GM12878 (cell line): Measurements from ENCODE around the gene IL6R. TPM values are rescaled to one million over a fixed set of nuclear protein-coding genes. Genes with fewer than 3 reads are reported as not detected.

ENCODE experiments used
- CEBPB ChIP-seq, 2 experiments: fragments of 150-350 bp in 1 of 2; IDR thresholded peaks; 2 replicates each; pipeline ENCODE4 v1.6.1; 2012 to 2014; ENCODE audit warnings: low read depth in 2 of 2, low read length in 2 of 2, borderline replicate concordance in 1 of 2, inconsistent platforms in 1 of 2
- EP300 ChIP-seq, 2 experiments: fragments of 150-350 bp in 1 of 2; IDR thresholded peaks; 2 replicates each; pipeline ENCODE4 v1.6.1; 2011 to 2012; ENCODE audit warnings: low read depth in 2 of 2, low read length in 2 of 2, borderline replicate concordance in 1 of 2, improper control_type of control experiment in 1 of 2, inconsistent platforms in 1 of 2; ENCODE audit not compliant: control insufficient read depth in 1 of 2
- FOXM1 ChIP-seq: IDR thresholded peaks from 2 replicates; pipeline ENCODE4 v1.6.1; 2012; ENCODE audit warnings: low read depth, mild to moderate bottlenecking, inconsistent platforms, low read length, moderate library complexity
- PAX8 ChIP-seq: fragments of 450-650 bp; IDR thresholded peaks from 2 replicates; pipeline ENCODE4 v1.6.1; 2017; ENCODE audit warnings: mild to moderate bottlenecking, moderate library complexity
- TAF1 ChIP-seq: IDR thresholded peaks from 2 replicates; pipeline ENCODE4 v1.6.1; 2011; ENCODE audit warnings: mild to moderate bottlenecking, low read depth, low read length, borderline replicate concordance
- polyA plus RNA-seq, 11 experiments: library from polyadenylated mRNA; depleted of rRNA in 4 of 11; unstranded in 6 of 11; stranded (reverse) in 5 of 11; fragments of >200 nt; fragmentation: Nextera tagmentation in 4 of 11; fragmentation: Illumina TruSeq in 1 of 11; extraction: Ambion mirVana in 4 of 11; extraction: Trizol in 1 of 11; gene quantifications; 1 replicate in 1 of 11; 2 replicates in 10 of 11; pipeline versions ENCODE4 v1.2.1 to v1.2.3, GENCODE V29; 2011 to 2016; ENCODE audit warnings: inconsistent platforms in 2 of 11, missing spikeins in 2 of 11, low read depth in 1 of 11
- total RNA-seq, 4 experiments: library from RNA; depleted of rRNA in 3 of 4; stranded (reverse); fragments of >200 nt in 3 of 4; fragmentation: Illumina TruSeq in 1 of 4; extraction: Trizol in 1 of 4; gene quantifications; 2 replicates each; pipeline versions ENCODE4 v1.2.1 to v1.2.3, GENCODE V29; 2013 to 2021
- TF ChIP-seq, protein P1 (sequence below): fragments of 450-650 bp; IDR thresholded peaks from 2 replicates; pipeline ENCODE4 v1.6.1; 2018; ENCODE audit warnings: mild to moderate bottlenecking, low read depth, moderate library complexity; ENCODE audit not compliant: partially characterized antibody
- TF ChIP-seq, protein P2 (sequence below): fragments of 150-350 bp; IDR thresholded peaks from 2 replicates; pipeline ENCODE4 v1.6.1; 2016; ENCODE audit warnings: low read depth, low read length
- TF ChIP-seq, protein P3 (sequence below): fragments of 450-650 bp; IDR thresholded peaks from 2 replicates; pipeline ENCODE4 v1.6.1; 2017; ENCODE audit warnings: mild to moderate bottlenecking, moderate library complexity
- TF ChIP-seq, protein P4 (sequence below): IDR thresholded peaks from 2 replicates; pipeline ENCODE4 v1.6.1; 2012; ENCODE audit warnings: improper control_type of control experiment, low read depth, low read length; ENCODE audit not compliant: insufficient replicate concordance

Gene IL6R
- total and polyA plus RNA-seq, 10 of the 15 experiments (the other 5 are each of a cell fraction or from before 2014, with no cell fraction given), result 1.9 to 43.4 (median 17.5) TPM

DNA sequence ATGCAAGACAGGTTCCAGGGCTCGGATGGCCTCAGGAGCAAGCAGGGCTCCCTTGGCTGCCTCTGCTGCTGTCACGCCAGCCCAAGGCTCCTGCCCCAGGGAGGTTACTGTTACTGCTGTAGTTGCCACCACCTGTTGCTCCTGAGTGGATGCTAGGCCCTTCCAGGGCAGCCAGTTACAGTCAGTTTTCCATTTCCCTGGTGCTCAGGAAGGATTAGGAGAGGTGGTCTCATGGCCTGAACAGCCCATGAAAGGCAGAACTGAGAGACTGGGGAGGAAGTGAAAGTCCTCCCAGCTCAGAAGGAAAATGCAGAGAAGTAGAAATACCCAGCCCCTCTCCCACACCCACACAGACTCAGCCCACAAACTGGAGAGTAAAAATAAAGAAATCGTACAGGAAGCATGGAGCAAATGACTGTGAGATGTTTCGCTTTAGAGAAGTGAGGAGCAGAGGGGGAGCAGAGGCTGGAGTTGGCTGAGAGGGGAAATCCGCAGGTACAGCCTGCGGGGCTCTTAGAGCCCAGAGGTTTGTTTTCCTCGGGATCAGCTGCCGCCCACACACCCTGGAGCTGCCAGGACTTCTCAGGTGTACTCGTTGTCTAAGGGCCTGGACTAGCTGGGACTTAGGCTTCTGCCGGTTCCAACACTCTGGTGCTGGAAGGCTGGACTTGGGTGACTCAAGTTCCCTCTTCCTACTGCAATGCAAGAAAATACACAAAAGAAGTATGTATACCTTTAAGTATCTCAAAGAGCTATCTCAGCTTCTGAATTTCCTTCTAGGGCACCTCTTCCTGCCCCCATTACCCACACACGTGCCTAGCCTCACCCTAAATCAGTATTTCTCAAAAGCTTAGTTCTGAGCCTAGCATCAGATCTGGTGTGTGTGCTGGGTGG is 2.3 kb downstream of the IL6R start (continued):
- TF ChIP-seq EP300 (IDR thresholded peaks at IDR 0.05; ENCODE audit: borderline replicate concordance in 1 of 2, control insufficient read depth in 1 of 2, low read depth in 2 of 2, low read length in 2 of 2), result peak in 1 of 2 experiments; percentile 99; a peak in 3 of 4 replicates
- TF ChIP-seq PAX8, result no peak
- peak; percentile 90 for TF ChIP-seq FOXM1
- TF ChIP-seq, protein P1, sequence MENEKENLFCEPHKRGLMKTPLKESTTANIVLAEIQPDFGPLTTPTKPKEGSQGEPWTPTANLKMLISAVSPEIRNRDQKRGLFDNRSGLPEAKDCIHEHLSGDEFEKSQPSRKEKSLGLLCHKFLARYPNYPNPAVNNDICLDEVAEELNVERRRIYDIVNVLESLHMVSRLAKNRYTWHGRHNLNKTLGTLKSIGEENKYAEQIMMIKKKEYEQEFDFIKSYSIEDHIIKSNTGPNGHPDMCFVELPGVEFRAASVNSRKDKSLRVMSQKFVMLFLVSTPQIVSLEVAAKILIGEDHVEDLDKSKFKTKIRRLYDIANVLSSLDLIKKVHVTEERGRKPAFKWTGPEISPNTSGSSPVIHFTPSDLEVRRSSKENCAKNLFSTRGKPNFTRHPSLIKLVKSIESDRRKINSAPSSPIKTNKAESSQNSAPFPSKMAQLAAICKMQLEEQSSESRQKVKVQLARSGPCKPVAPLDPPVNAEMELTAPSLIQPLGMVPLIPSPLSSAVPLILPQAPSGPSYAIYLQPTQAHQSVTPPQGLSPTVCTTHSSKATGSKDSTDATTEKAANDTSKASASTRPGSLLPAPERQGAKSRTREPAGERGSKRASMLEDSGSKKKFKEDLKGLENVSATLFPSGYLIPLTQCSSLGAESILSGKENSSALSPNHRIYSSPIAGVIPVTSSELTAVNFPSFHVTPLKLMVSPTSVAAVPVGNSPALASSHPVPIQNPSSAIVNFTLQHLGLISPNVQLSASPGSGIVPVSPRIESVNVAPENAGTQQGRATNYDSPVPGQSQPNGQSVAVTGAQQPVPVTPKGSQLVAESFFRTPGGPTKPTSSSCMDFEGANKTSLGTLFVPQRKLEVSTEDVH, result peak; percentile 22
- TF ChIP-seq, protein P2, sequence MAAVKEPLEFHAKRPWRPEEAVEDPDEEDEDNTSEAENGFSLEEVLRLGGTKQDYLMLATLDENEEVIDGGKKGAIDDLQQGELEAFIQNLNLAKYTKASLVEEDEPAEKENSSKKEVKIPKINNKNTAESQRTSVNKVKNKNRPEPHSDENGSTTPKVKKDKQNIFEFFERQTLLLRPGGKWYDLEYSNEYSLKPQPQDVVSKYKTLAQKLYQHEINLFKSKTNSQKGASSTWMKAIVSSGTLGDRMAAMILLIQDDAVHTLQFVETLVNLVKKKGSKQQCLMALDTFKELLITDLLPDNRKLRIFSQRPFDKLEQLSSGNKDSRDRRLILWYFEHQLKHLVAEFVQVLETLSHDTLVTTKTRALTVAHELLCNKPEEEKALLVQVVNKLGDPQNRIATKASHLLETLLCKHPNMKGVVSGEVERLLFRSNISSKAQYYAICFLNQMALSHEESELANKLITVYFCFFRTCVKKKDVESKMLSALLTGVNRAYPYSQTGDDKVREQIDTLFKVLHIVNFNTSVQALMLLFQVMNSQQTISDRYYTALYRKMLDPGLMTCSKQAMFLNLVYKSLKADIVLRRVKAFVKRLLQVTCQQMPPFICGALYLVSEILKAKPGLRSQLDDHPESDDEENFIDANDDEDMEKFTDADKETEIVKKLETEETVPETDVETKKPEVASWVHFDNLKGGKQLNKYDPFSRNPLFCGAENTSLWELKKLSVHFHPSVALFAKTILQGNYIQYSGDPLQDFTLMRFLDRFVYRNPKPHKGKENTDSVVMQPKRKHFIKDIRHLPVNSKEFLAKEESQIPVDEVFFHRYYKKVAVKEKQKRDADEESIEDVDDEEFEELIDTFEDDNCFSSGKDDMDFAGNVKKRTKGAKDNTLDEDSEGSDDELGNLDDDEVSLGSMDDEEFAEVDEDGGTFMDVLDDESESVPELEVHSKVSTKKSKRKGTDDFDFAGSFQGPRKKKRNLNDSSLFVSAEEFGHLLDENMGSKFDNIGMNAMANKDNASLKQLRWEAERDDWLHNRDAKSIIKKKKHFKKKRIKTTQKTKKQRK, result no peak
- TF ChIP-seq CEBPB (IDR thresholded peaks at IDR 0.05; ENCODE audit: borderline replicate concordance in 1 of 2, low read depth in 2 of 2, low read length in 2 of 2), result no peak; a peak in 2 of 4 replicates
- TF ChIP-seq, protein P3, sequence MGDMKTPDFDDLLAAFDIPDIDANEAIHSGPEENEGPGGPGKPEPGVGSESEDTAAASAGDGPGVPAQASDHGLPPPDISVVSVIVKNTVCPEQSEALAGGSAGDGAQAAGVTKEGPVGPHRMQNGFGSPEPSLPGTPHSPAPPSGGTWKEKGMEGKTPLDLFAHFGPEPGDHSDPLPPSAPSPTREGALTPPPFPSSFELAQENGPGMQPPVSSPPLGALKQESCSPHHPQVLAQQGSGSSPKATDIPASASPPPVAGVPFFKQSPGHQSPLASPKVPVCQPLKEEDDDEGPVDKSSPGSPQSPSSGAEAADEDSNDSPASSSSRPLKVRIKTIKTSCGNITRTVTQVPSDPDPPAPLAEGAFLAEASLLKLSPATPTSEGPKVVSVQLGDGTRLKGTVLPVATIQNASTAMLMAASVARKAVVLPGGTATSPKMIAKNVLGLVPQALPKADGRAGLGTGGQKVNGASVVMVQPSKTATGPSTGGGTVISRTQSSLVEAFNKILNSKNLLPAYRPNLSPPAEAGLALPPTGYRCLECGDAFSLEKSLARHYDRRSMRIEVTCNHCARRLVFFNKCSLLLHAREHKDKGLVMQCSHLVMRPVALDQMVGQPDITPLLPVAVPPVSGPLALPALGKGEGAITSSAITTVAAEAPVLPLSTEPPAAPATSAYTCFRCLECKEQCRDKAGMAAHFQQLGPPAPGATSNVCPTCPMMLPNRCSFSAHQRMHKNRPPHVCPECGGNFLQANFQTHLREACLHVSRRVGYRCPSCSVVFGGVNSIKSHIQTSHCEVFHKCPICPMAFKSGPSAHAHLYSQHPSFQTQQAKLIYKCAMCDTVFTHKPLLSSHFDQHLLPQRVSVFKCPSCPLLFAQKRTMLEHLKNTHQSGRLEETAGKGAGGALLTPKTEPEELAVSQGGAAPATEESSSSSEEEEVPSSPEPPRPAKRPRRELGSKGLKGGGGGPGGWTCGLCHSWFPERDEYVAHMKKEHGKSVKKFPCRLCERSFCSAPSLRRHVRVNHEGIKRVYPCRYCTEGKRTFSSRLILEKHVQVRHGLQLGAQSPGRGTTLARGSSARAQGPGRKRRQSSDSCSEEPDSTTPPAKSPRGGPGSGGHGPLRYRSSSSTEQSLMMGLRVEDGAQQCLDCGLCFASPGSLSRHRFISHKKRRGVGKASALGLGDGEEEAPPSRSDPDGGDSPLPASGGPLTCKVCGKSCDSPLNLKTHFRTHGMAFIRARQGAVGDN, result no peak
- TF ChIP-seq TAF1, result no peak
- TF ChIP-seq, protein P4, sequence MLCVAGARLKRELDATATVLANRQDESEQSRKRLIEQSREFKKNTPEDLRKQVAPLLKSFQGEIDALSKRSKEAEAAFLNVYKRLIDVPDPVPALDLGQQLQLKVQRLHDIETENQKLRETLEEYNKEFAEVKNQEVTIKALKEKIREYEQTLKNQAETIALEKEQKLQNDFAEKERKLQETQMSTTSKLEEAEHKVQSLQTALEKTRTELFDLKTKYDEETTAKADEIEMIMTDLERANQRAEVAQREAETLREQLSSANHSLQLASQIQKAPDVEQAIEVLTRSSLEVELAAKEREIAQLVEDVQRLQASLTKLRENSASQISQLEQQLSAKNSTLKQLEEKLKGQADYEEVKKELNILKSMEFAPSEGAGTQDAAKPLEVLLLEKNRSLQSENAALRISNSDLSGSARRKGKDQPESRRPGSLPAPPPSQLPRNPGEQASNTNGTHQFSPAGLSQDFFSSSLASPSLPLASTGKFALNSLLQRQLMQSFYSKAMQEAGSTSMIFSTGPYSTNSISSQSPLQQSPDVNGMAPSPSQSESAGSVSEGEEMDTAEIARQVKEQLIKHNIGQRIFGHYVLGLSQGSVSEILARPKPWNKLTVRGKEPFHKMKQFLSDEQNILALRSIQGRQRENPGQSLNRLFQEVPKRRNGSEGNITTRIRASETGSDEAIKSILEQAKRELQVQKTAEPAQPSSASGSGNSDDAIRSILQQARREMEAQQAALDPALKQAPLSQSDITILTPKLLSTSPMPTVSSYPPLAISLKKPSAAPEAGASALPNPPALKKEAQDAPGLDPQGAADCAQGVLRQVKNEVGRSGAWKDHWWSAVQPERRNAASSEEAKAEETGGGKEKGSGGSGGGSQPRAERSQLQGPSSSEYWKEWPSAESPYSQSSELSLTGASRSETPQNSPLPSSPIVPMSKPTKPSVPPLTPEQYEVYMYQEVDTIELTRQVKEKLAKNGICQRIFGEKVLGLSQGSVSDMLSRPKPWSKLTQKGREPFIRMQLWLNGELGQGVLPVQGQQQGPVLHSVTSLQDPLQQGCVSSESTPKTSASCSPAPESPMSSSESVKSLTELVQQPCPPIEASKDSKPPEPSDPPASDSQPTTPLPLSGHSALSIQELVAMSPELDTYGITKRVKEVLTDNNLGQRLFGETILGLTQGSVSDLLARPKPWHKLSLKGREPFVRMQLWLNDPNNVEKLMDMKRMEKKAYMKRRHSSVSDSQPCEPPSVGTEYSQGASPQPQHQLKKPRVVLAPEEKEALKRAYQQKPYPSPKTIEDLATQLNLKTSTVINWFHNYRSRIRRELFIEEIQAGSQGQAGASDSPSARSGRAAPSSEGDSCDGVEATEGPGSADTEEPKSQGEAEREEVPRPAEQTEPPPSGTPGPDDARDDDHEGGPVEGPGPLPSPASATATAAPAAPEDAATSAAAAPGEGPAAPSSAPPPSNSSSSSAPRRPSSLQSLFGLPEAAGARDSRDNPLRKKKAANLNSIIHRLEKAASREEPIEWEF, result peak; percentile 36
